GM21737 (cell line): ENCODE measurements around the gene NFATC2.

Experiments
- ATAC-seq: cut with Tn5 transposase; IDR thresholded peaks from one replicate; pipeline ENCODE4 v1.9.1; 2021; ENCODE audit warnings: mild to moderate bottlenecking, moderate library complexity; ENCODE audit not compliant: unreplicated experiment

NFATC2 gene

DNA sequence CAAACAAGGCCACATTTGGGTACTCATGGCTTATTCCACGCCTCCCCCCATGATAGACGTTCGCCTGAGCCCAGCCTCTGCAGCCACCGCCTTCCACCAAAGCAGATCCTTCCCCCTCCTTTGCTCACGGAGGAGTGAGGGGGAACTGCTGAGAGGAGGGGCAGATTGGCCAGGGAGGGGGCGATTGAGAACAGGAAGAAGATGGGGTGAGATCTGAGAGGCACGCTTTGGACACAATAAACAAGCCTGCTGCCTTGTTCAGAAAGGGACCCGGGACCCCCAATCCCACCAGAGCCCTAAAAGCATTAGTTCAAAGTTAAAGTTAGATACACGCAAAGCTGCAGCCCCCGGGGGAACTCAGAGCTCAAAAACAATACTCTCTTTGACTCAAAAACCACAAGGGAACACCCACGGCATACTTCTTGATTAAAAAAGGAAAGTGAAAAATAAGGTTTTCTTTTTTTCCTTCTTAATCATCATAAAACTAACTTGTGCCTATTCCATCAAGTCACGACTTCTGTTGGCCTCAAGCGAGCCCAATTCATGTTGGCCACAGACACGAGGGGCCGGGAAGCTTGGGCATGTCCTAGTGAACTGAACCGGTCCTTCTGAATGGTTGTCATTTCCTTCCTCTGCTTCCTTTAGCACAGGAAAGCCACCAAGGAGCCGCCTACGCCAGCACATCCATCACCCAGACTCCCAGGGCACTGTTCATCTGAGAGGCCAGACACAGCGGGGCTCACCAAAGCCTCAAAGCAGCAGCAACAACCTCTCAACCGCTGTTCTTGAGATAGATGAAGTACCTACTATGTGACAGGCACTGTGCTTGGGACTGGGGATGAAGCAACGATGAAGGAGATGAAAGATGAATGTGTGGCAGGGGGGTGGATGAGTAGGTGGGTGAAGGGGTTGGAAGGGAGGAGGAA lies 44.7 kb downstream of the NFATC2 start:
- no peak for ATAC-seq

DNA sequence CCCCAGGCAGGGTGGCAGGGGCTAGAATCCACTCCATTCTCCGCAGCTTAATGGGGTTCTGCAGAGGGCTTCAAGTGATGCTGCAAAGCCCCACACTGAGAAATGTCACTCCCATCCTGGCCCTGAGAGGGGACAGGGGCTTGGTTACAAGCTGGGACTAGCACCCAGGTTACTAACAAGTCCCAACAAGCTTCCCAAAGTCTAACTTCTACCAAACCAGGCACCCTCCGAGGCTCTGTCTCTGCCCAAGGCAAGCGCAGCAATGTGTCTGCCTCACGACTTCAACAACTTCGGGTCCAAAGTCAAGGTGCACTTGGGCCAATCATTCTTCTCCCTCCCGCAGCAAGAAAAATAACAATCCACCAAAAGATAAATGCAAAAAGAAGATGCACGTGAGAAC lies 45.6 kb downstream of the NFATC2 start:
- no peak for ATAC-seq

DNA sequence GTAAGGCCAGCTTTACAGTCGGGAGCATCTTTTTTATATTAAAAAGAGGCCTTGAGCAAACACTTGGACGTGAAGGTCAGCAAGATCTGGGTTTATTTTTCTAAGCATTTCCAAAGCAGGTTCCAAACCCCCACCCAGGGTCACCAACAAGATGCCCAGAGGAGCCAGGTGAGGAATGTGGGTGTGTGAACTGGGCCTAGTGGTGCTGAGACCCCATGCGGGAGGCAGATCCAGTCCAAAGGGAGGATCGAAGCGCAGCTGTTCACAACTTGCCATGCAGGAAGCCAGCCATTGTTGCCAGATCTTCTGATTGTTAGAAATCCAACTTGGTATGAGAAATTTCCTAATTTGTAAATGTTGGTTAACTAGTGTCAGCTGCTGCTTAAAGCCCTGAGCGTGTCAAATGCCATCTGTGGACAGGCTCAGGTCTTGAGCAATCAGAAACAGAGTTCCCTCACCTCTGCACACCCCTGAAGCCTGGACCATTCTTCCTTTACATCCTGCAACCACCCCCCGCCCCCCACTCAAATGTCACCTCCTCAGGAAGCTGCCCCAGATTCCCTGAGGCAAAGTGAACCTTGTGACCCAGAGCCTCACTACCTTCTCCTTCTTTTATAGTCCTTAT lies 46.5 kb downstream of the NFATC2 start:
- no peak for ATAC-seq

DNA sequence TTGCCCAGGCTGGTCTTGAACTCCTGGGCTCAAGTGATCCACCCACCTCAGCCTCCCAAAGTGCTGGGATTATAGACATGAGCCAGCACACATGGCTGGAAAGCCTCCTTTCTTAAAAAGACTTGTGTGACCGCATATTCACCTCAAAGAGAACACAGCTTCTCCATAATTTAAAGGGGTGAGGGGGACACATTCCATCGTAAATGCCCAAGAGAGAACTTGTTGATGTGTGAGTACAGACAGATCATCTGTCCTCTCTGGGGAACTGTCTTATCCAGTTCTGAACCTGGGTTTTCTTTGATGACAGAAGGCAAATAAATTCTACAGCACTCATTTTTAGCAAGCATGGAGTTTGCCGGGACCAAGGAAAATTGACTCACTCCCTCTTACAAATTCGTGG lies 47.2 kb downstream of the NFATC2 start:
- ATAC-seq = no peak

DNA sequence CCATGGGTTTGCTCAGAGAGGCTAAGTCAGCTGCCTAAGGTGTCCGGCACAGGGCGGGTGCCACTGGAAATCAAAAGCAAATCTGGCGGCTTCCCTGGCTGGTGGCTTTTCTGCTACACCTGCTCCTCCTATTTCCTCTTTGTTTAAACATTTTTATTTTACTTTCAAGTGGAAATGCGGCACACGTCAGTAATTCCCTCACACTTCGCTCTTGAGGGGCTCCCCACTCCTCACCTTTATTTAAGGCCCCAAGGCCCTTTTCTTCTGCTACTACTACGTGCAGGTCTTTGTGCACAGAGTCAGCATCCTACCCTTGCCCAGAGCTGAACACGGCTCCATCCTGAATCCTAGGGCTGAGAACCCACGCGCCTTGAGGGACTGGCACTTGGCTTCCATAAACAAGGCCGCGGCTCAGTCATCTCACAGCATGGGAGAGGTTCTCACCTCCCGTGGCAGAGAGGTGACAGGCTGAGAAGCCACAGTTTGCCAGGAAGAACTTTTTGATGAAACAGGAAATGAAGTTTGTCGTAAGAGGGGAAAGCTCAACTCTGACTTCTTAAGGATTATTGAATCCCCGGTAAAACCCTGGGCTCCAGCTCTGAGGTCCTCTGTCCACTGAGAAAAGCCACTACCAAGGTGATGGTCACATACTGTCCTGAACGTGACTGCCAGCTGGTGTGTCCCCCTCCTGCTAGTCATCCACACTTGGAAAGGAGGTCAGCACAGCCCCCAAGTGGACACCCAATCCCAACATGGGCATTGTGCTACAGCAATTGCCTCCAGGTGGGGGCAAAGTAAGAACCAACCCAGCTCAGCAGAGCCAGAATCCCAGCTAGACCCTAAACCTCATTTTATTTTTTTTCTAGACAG lies 48.0 kb downstream of the NFATC2 start:
- ATAC-seq = no peak

DNA sequence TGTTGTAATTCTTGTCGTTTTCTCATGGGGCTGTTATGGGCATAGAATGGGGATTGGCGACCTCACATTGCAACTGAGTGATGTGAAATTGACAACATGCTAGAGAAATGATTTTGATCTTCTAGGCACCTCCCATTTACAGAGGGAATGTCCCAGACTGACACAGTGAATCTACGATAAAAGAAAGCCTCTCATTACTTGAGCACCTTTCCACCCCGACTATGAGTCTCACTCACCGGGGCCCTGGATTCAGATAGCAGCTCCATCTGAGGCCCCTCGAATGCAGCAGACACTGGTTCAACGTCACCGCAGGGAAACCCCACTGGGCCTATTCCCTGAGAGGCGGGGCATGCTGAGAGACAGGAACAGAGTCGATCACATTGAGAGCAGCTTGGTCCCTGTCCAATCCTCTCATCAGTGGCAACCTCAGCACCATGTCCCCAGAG lies 49.1 kb downstream of the NFATC2 start:
- ATAC-seq = no peak

DNA sequence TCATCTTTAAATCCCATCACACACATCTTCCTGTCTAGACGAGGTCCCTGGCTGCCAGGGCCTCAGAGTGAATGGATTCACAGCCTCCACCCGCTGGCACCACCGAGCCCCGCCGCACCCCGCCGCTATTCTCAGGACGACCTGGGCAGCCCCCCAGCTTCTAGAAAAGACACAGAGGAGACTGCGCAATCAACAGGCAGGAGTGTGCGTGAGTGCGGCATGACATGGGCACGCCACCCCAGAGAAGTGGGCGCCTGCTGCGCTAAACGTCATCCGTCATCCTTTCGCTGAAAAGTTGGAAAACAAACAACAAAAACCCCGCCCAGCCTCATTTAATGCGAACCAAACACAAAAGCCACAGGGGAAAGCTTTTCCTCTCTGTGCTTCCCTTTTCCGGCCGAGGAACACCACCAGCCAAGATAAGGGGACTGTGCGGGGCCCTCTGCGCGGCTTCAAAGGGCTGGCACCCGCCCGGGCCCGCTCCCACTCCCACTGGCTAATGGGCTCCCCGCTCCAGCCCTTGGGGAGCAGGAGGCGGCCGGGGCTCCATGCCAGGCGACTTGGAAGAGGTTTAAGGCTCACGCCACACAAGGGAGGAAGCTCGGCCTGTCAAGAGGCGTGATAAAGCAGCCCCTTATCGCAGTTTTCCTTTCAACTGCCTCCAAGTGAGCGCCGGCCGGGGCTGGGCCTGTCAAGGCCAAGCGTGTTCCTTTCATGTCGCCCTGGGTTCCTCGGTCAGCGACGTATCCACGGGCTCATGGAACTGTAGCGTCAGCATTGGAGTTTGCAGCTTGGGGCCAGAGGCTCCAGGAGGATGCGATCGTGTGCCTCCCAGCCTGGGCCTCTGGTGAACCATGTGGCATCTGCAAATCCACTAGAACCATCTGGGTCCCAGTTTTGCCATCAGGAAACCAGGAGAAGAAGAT lies 50.1 kb downstream of the NFATC2 start:
- ATAC-seq = no peak

DNA sequence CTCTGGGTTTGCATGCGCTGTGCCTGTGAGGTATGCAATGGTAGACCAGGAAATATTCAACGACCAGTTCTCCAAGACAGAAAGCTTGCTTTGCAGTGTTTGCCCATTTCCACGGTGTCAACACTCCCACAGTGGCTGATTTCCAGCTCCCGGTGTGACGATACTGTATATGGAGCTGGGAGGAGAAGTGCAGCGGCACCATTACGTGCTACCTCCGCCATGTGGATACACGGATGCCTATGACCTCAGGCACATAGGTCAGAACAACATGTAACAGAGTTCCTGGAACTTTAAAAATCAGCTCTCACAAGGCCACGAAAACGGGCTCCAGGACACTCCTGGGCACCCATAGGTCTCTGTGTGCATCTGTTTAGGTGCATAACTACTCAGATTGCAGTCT lies 51.1 kb downstream of the NFATC2 start:
- ATAC-seq = no peak

DNA sequence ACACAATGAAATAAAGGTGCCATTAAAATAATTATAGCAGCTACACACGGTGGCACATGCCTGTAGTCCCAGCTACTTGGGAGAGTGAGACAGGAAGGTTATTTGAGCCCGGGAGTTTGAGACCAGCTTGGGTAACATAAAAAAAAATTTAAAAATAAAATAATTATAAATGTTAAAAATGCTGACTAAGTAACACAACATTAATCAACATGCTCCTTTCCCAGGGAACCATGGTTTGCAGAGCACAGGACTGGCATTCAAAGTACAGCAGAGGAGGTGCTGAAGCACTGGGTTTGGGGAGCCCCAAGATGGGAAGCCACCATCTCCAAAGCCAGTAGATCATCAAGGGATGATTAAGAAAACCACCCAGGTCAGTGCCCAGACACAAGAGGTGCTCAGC lies 51.9 kb downstream of the NFATC2 start:
- ATAC-seq = no peak

DNA sequence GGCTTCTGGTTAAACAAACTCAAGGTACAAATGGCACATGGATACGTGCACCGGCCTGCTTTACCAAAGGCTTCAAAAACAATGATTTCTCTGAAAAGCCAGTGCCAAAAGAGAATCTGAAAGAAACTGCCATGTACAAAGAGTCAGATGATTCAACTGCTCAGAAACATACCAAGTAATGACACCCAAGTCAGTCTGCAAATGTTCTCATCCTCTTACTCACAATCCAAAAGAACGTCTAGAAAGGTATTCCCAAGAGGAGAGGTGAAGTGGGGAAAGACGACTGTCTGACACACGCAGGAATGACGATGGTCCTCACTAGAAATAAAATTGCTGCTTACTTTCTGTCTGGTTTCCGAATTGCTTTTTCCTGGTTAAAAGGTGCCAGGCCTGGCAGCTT lies 52.9 kb downstream of the NFATC2 start:
- no peak for ATAC-seq

DNA sequence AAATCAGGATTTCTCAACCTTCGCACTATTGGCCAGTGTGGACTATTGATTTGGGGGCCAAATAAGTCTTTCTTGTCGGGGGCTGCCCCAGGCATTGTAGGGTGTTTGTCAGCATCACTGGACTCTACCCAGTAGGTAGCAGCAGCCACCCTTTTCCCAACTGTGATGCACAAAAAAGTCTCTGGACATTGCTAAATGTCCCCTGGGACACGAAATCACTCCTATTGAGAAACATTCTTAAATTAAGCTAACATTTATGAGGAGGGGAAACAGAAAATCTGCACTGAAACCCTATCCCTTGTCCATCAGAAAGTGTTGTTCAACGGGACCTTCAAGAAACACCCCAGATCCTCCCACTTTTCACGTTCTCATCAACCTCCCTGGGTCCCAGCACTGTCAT lies 54.2 kb downstream of the NFATC2 start:
- no peak for ATAC-seq

DNA sequence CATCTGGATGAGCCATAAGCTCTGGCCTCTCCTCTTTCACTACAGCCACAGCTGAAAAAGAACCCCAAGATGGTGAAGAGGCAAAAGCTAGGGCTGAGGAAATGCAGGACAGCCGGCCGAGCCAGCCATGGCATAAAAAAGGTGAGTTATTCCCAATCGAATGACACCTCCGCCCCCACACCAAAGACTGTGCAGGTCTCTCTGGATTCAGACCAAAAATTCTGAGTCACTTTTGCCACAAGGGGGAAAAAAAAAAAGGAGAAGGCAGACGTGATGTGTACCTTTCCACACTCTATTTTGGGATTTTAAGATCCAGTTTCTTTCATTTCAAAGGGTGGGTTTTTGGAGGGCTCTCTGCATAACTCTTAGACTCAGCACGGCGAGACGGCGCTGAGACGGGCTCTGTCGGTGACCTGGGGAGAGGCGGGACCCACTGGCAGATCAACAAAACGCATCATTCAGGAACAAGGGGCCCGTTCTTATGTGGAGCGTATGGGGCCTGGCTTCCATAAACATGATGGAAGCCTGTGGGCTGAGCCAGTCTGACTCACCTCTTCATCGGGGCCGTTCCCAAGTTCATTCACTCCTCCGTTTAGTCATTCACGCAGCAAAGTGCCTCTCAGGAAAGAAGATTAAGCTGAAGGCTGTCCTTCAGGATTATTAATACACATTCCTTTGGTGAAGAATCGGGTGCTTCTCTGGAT lies 54.8 kb downstream of the NFATC2 start:
- no peak for ATAC-seq

DNA sequence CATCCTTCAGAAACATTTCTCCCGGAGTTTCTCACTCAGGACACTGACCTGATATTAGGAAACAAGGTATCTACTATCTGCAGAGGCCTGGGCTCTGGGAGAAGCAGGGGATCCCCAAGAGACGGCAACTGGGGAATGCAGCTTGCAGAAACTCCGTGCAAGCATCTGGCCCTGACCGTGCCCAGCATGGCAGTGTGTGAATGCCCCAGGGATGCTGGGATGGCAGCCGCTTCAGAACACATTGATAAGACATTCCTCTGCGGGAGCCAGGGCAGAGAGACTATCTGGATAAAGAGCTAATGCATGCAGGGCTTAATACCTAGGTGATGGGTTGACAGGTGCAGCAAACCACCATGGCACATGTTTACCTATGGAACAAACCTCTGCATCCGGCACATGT lies 55.4 kb downstream of the NFATC2 start:
- no peak for ATAC-seq

DNA sequence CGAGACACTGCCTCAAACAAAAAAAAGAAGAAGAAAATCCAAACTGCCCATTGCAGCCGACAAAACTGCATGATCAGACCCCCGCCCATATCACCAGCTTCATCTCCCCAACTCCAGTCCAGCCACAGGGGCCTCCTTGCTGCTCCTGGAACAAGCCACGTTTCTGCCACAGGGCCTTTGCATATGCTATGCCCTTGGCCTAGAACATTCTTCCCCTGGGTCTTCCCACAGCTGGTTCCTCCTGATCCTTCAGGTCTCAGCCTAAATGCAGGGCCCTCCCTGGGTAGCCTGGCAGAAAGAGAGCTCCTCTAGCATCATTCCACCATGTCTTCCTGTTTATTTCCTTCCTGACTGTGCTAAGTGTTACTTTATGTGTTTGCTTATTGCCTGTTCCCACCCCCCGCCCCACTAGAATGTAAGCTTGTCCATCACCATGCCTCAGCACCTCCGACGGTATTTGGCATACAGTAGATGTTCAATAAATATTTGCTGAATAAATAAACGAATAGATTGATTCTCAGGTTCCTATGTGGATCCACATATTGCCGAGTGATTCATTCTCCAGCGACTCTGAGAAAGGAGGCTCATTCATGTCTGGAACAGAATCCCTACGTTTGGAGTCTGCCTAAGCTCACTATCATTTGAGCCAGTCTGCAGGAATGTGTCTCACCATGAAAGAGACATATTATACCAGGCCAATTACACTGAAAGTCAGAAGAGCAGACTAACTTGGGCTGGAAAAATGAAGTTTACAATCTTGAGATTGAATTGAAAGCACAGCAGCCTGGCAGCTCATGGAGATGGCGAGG lies 56.1 kb downstream of the NFATC2 start:
- ATAC-seq = no peak

DNA sequence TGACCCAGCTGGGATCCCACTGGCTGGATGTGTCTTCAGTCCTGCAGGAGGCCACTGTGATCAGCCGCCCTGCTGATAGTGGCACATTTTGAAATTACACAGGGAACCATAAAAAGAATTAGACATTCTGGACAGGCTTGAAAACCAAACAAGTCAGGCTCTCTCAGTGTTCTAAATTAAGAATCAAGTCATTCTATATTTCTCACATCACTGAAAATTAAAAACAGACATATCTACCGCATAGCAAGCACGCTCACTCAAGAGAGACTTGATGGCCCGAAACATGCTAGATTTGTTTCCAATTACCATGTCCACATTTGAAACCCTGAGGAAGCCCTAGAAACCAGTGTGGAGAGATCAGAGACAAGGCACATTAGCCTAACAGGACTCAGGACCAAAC lies 57.7 kb downstream of the NFATC2 start:
- ATAC-seq = no peak

DNA sequence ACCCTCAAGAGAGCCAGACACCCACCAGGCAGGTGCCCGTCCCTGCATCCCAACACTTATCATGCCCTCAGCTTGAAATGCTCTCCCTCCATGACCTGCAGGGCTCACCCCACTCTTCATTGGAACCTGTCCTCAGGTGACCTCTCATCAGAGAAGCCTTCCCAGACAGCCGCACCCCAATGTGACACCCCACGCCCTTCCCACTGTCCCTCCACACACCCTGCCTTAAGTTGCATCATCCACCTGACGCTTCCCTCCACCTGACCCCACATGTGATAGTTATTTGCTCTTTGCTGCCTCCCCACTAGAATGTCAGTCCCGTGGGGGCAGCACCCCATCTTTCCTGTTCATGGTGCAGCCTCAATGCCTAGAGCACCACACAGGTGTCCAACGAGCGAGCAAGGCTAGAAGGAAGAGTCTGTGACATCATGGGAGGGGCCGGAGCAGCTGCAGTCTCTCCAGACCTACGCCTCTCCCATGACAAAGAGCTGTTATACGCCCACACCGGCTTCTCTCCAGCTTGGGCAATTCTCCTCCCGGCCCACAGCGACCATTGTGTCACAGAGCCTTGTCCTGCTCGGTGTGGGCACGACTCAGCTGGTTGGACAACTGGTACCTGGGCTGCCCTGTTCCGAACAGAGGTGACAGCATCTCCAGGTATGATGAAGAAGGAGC lies 58.2 kb downstream of the NFATC2 start:
- no peak for ATAC-seq

DNA sequence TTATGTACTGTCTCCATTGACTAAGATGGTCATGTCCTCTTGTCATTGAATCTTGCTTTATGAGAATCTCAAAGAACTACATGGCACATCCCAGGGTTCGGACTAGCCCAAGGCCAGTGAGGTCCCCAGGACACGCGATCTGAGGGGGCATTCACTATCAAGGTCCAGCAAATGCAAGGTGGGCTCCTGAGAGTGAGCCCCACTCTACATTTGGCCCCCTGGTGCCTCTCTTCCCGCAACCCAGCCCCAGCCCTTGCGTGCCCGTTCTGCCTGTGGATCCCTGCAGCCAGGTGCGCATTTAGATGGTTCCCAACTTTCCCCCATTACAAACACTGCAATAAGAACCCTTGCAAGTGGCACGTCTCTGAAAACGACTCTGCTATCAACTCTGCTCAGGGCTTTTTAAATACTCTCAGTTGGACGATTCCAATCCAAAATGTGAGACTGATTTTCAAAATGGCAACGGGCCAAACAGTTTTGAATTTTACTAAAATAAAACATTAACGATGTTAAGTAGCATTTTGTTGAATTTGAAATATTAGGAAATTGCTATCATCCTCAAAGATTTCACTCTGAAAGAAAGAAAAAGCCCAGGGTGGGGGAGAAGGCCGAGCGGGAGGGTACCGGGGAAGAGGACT lies 59.6 kb downstream of the NFATC2 start:
- ATAC-seq = no peak

DNA sequence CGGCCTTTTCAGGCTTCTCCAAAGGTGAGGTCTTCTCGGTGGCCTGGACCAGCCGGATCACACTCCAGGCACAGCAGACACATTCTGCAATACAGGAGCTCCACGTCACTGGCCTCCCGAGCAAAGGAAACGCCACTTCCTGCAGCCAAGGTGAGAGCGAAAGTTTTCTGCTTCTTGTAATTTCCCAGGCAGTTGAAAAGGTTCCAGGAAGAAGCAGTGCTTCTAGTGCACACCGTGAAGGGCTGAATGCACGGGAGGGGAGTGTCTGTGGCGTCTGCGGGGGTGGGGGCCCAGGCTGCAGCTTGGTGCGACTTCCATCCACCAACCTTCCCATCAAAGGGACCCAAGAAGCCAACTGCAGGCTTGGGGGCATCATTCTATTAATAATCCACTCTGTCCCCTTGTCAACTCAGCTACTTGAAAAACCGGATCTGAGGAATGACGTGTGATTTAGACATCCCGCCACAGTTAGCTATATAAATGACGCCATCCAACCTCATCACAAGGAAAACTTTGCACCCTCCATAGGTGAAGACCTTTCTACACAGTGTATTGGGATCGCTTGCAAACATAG lies 61.1 kb downstream of the NFATC2 start:
- no peak for ATAC-seq
